PC-9 (cell line): Measurements from ENCODE around the gene MYLK. TPM values are rescaled to one million over a fixed set of nuclear protein-coding genes. Genes with fewer than 3 reads are reported as not detected.

Experiments
- BruUV-seq: library from RNA; stranded (reverse); fragments of 400-500 nt; replicated peaks from 2 replicates; lab custom pipeline; 2021; lab: Mats Ljungman, UMichigan
- CTCF ChIA-PET: fragments of 300-600 bp; sonication (Branson Sonifier 250); formaldehyde crosslinking; loops from one replicate; lab custom pipeline; 2022; ENCODE audit warnings: antibody characterized with exemption; lab: Charles Lee
- POLR2A ChIA-PET: fragments of 300-600 bp; sonication (Branson Sonifier 250); formaldehyde crosslinking; loops from one replicate; lab custom pipeline; 2022; ENCODE audit warnings: antibody characterized with exemption; ENCODE audit not compliant: unreplicated experiment; lab: Charles Lee
- DNase-seq, 2 experiments: peaks; one replicate each; pipeline versions ENCODE4 v3.0.0 to v3.0.0-alpha.2; 2015 to 2022; ENCODE audit warnings: mixed read lengths in 1 of 2
- H2AFZ ChIP-seq: fragments of 200-600 bp; sonication (generic); 2 replicates; pipeline ENCODE4 v1.8.1; 2017; ENCODE audit warnings: antibody characterized with exemption
- H3F3A ChIP-seq: fragments of 200-600 bp; sonication (generic); 2 replicates; pipeline ENCODE4 v1.8.1; 2017; ENCODE audit warnings: antibody characterized with exemption, mild to moderate bottlenecking, low read depth; ENCODE audit not compliant: insufficient read depth
- H3K27ac ChIP-seq: fragments of 200-600 bp; sonication (generic); 2 replicates; pipeline ENCODE4 v1.6.1; 2016; ENCODE audit warnings: mixed run types
- H3K27me3 ChIP-seq: fragments of 200-600 bp; sonication (generic); 2 replicates; pipeline ENCODE4 v1.6.1; 2016; ENCODE audit warnings: low read depth, mixed run types; ENCODE audit not compliant: insufficient read depth
- H3K36me3 ChIP-seq: fragments of 200-600 bp; sonication (generic); 2 replicates; pipeline ENCODE4 v1.6.1; 2016; ENCODE audit warnings: low read depth, mixed run types
- H3K4me1 ChIP-seq: fragments of 200-600 bp; sonication (generic); replicated peaks from 2 replicates; pipeline ENCODE4 v1.6.1; 2016; ENCODE audit warnings: mixed run types; ENCODE audit not compliant: insufficient read depth
- H3K4me2 ChIP-seq: fragments of 200-600 bp; sonication (generic); 2 replicates; pipeline ENCODE4 v1.6.1; 2017; ENCODE audit warnings: mixed run types
- H3K4me3 ChIP-seq: fragments of 200-600 bp; sonication (generic); 2 replicates; pipeline ENCODE4 v1.6.1; 2016; ENCODE audit warnings: mixed run types
- H3K79me2 ChIP-seq: fragments of 200-600 bp; sonication (generic); 2 replicates; pipeline ENCODE4 v1.6.1; 2017; ENCODE audit warnings: low read depth, mixed run types
- H3K9me2 ChIP-seq: fragments of 200-600 bp; sonication (generic); 2 replicates; pipeline ENCODE4 v1.8.1; 2017; ENCODE audit warnings: mild to moderate bottlenecking; ENCODE audit not compliant: insufficient read depth
- H3K9me3 ChIP-seq: fragments of 200-600 bp; sonication (generic); 2 replicates; pipeline ENCODE4 v1.8.1; 2016; ENCODE audit warnings: low read depth; ENCODE audit not compliant: insufficient read depth
- H4K20me1 ChIP-seq: fragments of 200-600 bp; sonication (generic); 2 replicates; pipeline ENCODE4 v1.8.1; 2017; ENCODE audit not compliant: insufficient read depth
- EZH2 ChIP-seq: fragments of 200-600 bp; sonication (generic); IDR thresholded peaks from 2 replicates; pipeline ENCODE4 v1.8.0; 2017; ENCODE audit warnings: antibody characterized with exemption, low read depth
- intact Hi-C: fragments of 100-400 bp; cut with micrococcal nuclease; formaldehyde crosslinking; loops from one replicate; pipeline ENCODE4 v1.10.0; 2022; ENCODE audit not compliant: unreplicated experiment
- total RNA-seq: library from RNA; stranded (reverse); gene quantifications from 2 replicates; pipeline ENCODE4 v1.2.3, GENCODE V29; 2021
- TF ChIP-seq, protein P1 (sequence below): fragments of 200-600 bp; sonication (generic); conservative IDR thresholded peaks from 2 replicates; pipeline ENCODE4 v1.6.1; 2017; ENCODE audit warnings: mixed run types, antibody characterized with exemption, mild to moderate bottlenecking, moderate library complexity

Gene MYLK
- total RNA-seq, 1 experiment from 2014 or later: 0.72 TPM

DNA sequence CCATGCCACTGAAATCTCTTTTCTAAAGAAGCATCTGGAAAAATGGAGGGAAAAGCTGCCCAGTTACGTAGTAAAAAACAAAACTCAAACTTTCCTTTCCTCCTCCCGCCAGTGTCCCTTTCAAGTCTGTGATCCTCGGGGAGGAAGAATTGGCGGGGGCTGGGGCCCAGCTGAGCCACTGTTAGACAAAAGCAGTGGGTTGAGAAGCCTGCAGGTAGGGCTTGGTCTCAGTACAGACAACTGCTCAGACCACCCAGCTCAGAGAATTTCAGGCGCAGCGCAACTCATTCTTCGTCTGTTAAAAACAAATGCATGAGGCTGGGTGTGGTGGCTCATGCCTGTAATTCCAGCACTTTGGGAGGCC, 117.1 kb downstream of the MYLK start:
- H3K9me3 ChIP-seq: no peaks in the 10 kb centered on the region
- CTCF ChIA-PET: no interaction called here
- no peaks in the 10 kb centered on the region for H4K20me1 ChIP-seq
- DNase-seq: no peak
- no peak overlapping the region for H2AFZ ChIP-seq
- H3K9me2 ChIP-seq: no peaks in the 10 kb centered on the region
- no peaks in the 10 kb centered on the region for H3K27me3 ChIP-seq
- H3K79me2 ChIP-seq: no peaks in the 10 kb centered on the region
- intact Hi-C loops: no loop called here
- H3K4me1 ChIP-seq: no peaks in the 10 kb centered on the region
- no peaks in the 10 kb centered on the region for H3F3A ChIP-seq
- POLR2A ChIA-PET: no interaction called here
- BruUV-seq: no TSS peak
- no peak overlapping the region for H3K4me2 ChIP-seq
- no peak overlapping the region for H3K27ac ChIP-seq
- TF ChIP-seq EZH2: no peak
- H3K4me3 ChIP-seq: no peak overlapping the region
- H3K36me3 ChIP-seq: no peaks in the 10 kb centered on the region

DNA sequence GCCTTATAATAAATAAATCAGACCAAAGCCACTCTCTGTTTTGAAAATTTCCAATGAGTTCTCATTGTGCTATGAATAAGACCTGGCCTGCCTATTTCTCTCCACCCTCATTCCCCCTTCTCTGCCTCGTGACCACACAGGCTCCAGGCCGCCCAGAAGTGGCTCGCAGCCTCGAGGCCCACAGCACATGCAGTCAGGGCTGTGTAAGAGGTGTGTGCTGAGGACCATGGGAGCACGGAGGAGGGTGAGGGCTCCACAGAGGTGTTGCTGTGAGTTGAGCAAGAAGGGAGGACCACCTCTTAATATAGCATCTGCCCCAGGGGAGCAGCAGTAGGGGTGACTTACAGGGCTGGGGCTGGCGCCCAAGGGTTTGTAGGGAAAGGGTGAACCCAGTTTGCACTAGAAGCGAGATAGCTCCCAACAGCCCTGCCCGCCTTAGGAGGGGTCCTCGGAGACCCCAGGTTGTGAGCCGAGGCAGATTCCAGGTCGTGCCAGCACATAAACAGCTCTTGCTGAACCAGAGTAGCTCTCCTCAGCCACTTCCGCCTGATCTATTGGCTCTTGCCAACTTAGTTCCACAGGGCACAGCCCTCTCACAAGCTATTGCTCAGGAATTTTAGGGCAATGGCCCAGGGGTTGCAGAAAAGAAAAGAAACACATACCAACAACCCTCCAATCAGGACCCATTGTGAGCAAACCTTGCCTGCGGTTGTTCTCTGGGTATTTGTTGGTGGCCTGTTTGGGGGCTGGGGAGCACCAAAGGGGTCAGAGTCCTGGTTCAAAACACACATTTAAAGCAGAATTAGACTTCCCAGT, 117.7 kb downstream of the MYLK start:
- Histone ChIP-seq H3K9me3 (no peaks in the 10 kb centered on the region), H2AFZ (no peak overlapping the region), H3F3A (no peaks in the 10 kb centered on the region), H3K36me3 (no peaks in the 10 kb centered on the region), H3K4me1 (no peaks in the 10 kb centered on the region), H3K27me3 (no peaks in the 10 kb centered on the region), H3K79me2 (no peaks in the 10 kb centered on the region), H3K4me3 (no peak overlapping the region), H4K20me1 (no peaks in the 10 kb centered on the region), H3K9me2 (no peaks in the 10 kb centered on the region), H3K27ac (no peak overlapping the region), H3K4me2 (no peak overlapping the region)
- intact Hi-C loops: no loop called here
- ChIA-PET CTCF (interaction anchor here (0.6 kb wide), 1 partner anchor 16 kb away, joined by 3 read pairs; no protein-coding TSS in a partner anchor), POLR2A (no interaction called here)
- DNase-seq: no peak
- TF ChIP-seq, protein P1, sequence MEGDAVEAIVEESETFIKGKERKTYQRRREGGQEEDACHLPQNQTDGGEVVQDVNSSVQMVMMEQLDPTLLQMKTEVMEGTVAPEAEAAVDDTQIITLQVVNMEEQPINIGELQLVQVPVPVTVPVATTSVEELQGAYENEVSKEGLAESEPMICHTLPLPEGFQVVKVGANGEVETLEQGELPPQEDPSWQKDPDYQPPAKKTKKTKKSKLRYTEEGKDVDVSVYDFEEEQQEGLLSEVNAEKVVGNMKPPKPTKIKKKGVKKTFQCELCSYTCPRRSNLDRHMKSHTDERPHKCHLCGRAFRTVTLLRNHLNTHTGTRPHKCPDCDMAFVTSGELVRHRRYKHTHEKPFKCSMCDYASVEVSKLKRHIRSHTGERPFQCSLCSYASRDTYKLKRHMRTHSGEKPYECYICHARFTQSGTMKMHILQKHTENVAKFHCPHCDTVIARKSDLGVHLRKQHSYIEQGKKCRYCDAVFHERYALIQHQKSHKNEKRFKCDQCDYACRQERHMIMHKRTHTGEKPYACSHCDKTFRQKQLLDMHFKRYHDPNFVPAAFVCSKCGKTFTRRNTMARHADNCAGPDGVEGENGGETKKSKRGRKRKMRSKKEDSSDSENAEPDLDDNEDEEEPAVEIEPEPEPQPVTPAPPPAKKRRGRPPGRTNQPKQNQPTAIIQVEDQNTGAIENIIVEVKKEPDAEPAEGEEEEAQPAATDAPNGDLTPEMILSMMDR: no peak
- TF ChIP-seq EZH2: no peak
- no TSS peak for BruUV-seq

DNA sequence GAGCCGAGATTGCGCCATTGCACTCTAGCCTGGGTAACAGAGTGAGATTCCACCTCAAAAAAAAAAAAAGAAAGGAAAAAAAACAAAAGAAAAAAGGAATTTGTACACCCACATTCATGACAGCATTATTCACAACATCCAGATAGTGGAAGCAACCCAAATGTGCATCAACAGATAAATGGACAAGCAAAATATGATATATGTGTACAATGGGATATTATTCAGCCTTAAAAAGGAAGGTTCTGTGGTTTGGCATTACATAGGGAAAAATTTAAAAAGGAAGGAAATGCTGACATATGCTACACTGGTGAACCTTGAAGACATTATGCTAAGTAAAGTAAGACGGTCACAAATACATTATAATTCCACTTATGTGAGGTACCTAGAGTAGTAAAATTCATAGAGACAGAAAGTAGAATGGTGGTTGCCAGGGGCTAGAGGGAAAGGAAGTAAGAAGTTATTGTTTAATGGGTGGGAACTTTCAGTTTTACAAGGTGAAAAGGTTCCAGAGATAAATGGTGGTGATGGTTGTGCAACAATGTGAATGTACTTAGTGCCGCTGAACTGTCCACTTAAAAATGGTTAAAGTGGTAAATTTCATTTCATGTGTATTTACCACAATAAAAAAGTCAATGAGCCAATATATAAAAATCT, 118.5 kb downstream of the MYLK start:
- Histone ChIP-seq H3K4me3 (no peak overlapping the region), H3K9me3 (no peaks in the 10 kb centered on the region), H3K4me1 (no peaks in the 10 kb centered on the region), H3K36me3 (no peaks in the 10 kb centered on the region), H3K27me3 (no peaks in the 10 kb centered on the region), H3K4me2 (no peak overlapping the region), H3K27ac (no peak overlapping the region), H2AFZ (no peak overlapping the region), H4K20me1 (no peaks in the 10 kb centered on the region), H3F3A (no peaks in the 10 kb centered on the region), H3K79me2 (no peaks in the 10 kb centered on the region), H3K9me2 (no peaks in the 10 kb centered on the region)
- no peak for TF ChIP-seq EZH2
- TF ChIP-seq, protein P1: no peak
- ChIA-PET CTCF (interaction anchor here (0.6 kb wide), 1 partner anchor 16 kb away, joined by 3 read pairs; no protein-coding TSS in a partner anchor), POLR2A (no interaction called here)
- intact Hi-C loops: no loop called here
- no TSS peak for BruUV-seq
- DNase-seq: no peak
